WTC11 (cell line): Measurements from ENCODE around the gene PHIP. TPM values are rescaled to one million over a fixed set of nuclear protein-coding genes. Genes with fewer than 3 reads are reported as not detected.

ENCODE experiments used
- ATAC-seq: fragments of 200-7000 bp; cut with Tn5 transposase; 2 replicates; pipeline ENCODE4 v1.10.0; 2021; ENCODE audit warnings: mild to moderate bottlenecking, moderate library complexity
- CTCF ChIA-PET: fragments of 300-600 bp; sonication (Branson Sonifier 250); formaldehyde crosslinking; loops from one replicate; lab custom pipeline; 2021; ENCODE audit warnings: antibody characterized with exemption; lab: Charles Lee
- POLR2A ChIA-PET: fragments of 350-600 bp; sonication (Branson Sonifier 250); formaldehyde crosslinking; loops from one replicate; lab custom pipeline; 2021; ENCODE audit warnings: antibody characterized with exemption; lab: Charles Lee
- DNase-seq: peaks from one replicate; pipeline ENCODE4 v3.0.0; 2021; ENCODE audit warnings: low spot score
- H3K27ac Mint-ChIP-seq: 2 replicates; pipeline ENCODE4 v1.8.0; 2021; ENCODE audit warnings: mixed read lengths
- H3K27me3 Mint-ChIP-seq: 2 replicates; pipeline ENCODE4 v1.8.0; 2021; ENCODE audit warnings: low read depth, mild to moderate bottlenecking, moderate library complexity, mixed read lengths
- H3K36me3 Mint-ChIP-seq: 2 replicates; pipeline ENCODE4 v1.8.0; 2021; ENCODE audit warnings: mixed read lengths
- H3K4me1 Mint-ChIP-seq: 2 replicates; pipeline ENCODE4 v1.8.0; 2022; ENCODE audit warnings: mixed read lengths
- H3K4me3 Mint-ChIP-seq: 2 replicates; pipeline ENCODE4 v1.8.0; 2021; ENCODE audit warnings: mild to moderate bottlenecking, moderate library complexity, mixed read lengths
- H3K9me3 Mint-ChIP-seq: 2 replicates; pipeline ENCODE4 v1.8.0; 2021; ENCODE audit warnings: mixed read lengths
- AR ChIP-seq: fragments of 250-450 bp; sonication (Bioruptor Pico); IDR thresholded peaks from 2 replicates; pipeline ENCODE4 v1.9.0; 2021; ENCODE audit warnings: mild to moderate bottlenecking
- CBFB ChIP-seq: sonication (generic); formaldehyde crosslinking; IDR thresholded peaks from 2 replicates; pipeline ENCODE4 v1.8.1; 2022; ENCODE audit warnings: mild to moderate bottlenecking, low read depth, missing genetic modification reagents
- CREB1 ChIP-seq: sonication (generic); formaldehyde crosslinking; IDR thresholded peaks from 2 replicates; pipeline ENCODE4 v1.8.0; 2023; ENCODE audit warnings: mild to moderate bottlenecking, missing genetic modification reagents
- E2F4 ChIP-seq: sonication (generic); formaldehyde crosslinking; IDR thresholded peaks from 2 replicates; pipeline ENCODE4 v1.8.1; 2022; ENCODE audit warnings: low read depth, mild to moderate bottlenecking, moderate library complexity, missing genetic modification reagents, borderline replicate concordance
- ESRRA ChIP-seq: sonication (generic); formaldehyde crosslinking; IDR thresholded peaks from 2 replicates; pipeline ENCODE4 v1.8.1; 2022; ENCODE audit warnings: mild to moderate bottlenecking, missing genetic modification reagents, borderline replicate concordance
- FOXK1 ChIP-seq: sonication (generic); formaldehyde crosslinking; IDR thresholded peaks from 2 replicates; pipeline ENCODE4 v1.8.0; 2022; ENCODE audit warnings: mild to moderate bottlenecking, moderate library complexity, missing genetic modification reagents
- GTF2I ChIP-seq: fragments of 250-450 bp; sonication (Bioruptor Pico); conservative IDR thresholded peaks from 2 replicates; pipeline ENCODE4 v1.4.0; 2021; ENCODE audit warnings: mild to moderate bottlenecking
- MYBL2 ChIP-seq: sonication (generic); formaldehyde crosslinking; IDR thresholded peaks from 2 replicates; pipeline ENCODE4 v1.8.1; 2023; ENCODE audit warnings: mild to moderate bottlenecking, moderate library complexity, missing genetic modification reagents
- NFE2L1 ChIP-seq: sonication (generic); formaldehyde crosslinking; IDR thresholded peaks from 2 replicates; pipeline ENCODE4 v1.8.1; 2023; ENCODE audit warnings: missing genetic modification reagents
- NR2C2 ChIP-seq: sonication (generic); formaldehyde crosslinking; IDR thresholded peaks from 2 replicates; pipeline ENCODE4 v1.8.0; 2022; ENCODE audit warnings: mild to moderate bottlenecking, missing genetic modification reagents
- OVOL2 ChIP-seq: fragments of 250-450 bp; sonication (Bioruptor Pico); IDR thresholded peaks from 2 replicates; pipeline ENCODE4 v1.9.0; 2021; ENCODE audit warnings: mild to moderate bottlenecking, borderline replicate concordance
- PREB ChIP-seq: sonication (generic); formaldehyde crosslinking; IDR thresholded peaks from 2 replicates; pipeline ENCODE4 v1.8.1; 2022; ENCODE audit warnings: mild to moderate bottlenecking, missing genetic modification reagents, moderate library complexity, borderline replicate concordance
- SMAD4 ChIP-seq: sonication (generic); formaldehyde crosslinking; IDR thresholded peaks from 2 replicates; pipeline ENCODE4 v1.8.0; 2022; ENCODE audit warnings: mild to moderate bottlenecking, missing genetic modification reagents
- TEAD4 ChIP-seq: sonication (generic); formaldehyde crosslinking; IDR thresholded peaks from 2 replicates; pipeline ENCODE4 v1.8.0; 2022; ENCODE audit warnings: mild to moderate bottlenecking, missing genetic modification reagents
- USF2 ChIP-seq: sonication (generic); formaldehyde crosslinking; IDR thresholded peaks from 2 replicates; pipeline ENCODE4 v1.8.1; 2023; ENCODE audit warnings: mild to moderate bottlenecking, missing genetic modification reagents, moderate library complexity
- ZNF121 ChIP-seq: sonication (generic); formaldehyde crosslinking; IDR thresholded peaks from 2 replicates; pipeline ENCODE4 v1.8.0; 2023; ENCODE audit warnings: missing genetic modification reagents
- ZNF138 ChIP-seq: sonication (generic); formaldehyde crosslinking; conservative IDR thresholded peaks from 2 replicates; pipeline ENCODE4 v1.8.1; 2022; ENCODE audit warnings: mild to moderate bottlenecking, moderate library complexity, missing genetic modification reagents
- ZNF219 ChIP-seq: sonication (generic); formaldehyde crosslinking; IDR thresholded peaks from 2 replicates; pipeline ENCODE4 v1.8.0; 2023; ENCODE audit warnings: missing genetic modification reagents, mild to moderate bottlenecking, borderline replicate concordance
- ZNF396 ChIP-seq: fragments of 250-450 bp; sonication (Bioruptor Pico); IDR thresholded peaks from 2 replicates; pipeline ENCODE4 v1.8.0; 2021; ENCODE audit warnings: mild to moderate bottlenecking, moderate library complexity, borderline replicate concordance
- ZNF416 ChIP-seq: fragments of 250-450 bp; sonication (Bioruptor Pico); IDR thresholded peaks from 2 replicates; pipeline ENCODE4 v1.9.0; 2021; ENCODE audit warnings: mild to moderate bottlenecking, inconsistent platforms
- ZNF671 ChIP-seq: fragments of 250-450 bp; sonication (Bioruptor Pico); IDR thresholded peaks from 2 replicates; pipeline ENCODE4 v1.8.0; 2021; ENCODE audit warnings: mild to moderate bottlenecking
- ZSCAN18 ChIP-seq: fragments of 250-450 bp; sonication (Bioruptor Pico); IDR thresholded peaks from 2 replicates; pipeline ENCODE4 v2.1.2; 2022; ENCODE audit warnings: mild to moderate bottlenecking, moderate library complexity
- total RNA-seq: library from RNA; stranded (reverse); gene quantifications from 3 replicates; pipeline ENCODE4 v1.2.3, GENCODE V29; 2021
- TF ChIP-seq, protein P1 (sequence below): sonication (generic); formaldehyde crosslinking; IDR thresholded peaks from 2 replicates; pipeline ENCODE4 v1.8.1; 2023; ENCODE audit warnings: mild to moderate bottlenecking, missing genetic modification reagents
- TF ChIP-seq, protein P2 (sequence below): sonication (generic); formaldehyde crosslinking; IDR thresholded peaks from 2 replicates; pipeline ENCODE4 v1.8.0; 2023; ENCODE audit warnings: missing genetic modification reagents, mild to moderate bottlenecking, borderline replicate concordance

PHIP gene
- total RNA-seq, 1 experiment from 2014 or later, result 45.6 TPM

DNA sequence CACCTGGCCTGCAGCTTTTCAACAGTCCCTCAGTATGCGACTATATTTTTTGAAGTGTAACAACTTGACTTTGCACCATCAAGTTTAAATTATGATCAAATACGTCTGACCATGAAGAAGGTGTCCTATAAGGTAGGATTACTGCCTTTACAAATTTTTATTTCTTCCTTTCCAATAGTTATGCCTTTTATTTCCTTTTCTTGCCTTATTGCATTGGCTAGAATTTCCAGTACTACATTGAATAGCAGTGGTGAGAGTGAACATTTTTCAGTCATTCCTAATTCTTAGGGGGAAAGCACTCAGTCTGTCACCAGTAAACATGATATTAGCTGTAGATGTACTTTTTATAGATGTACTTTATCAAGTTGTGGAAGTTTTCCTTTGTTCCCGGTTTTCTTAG, 129.3 kb downstream of the PHIP start:
- TF ChIP-seq CBFB (CRISPR knock-in tag), result no peak
- TF ChIP-seq FOXK1 (CRISPR knock-in tag), result no peak
- TF ChIP-seq AR (CRISPR knock-in tag), result no peak
- no peak for TF ChIP-seq ZNF121 (CRISPR knock-in tag)
- TF ChIP-seq ZNF138, result no peak
- no peak for TF ChIP-seq NR2C2 (CRISPR knock-in tag)
- TF ChIP-seq ZNF396 (CRISPR knock-in tag), result no peak
- TF ChIP-seq ZNF671 (CRISPR knock-in tag), result no peak
- ATAC-seq, result no peak
- H3K4me3 Mint-ChIP-seq, result no peak overlapping the region
- H3K9me3 Mint-ChIP-seq, result peaks cover 30% of the 10 kb centered on the region
- no peaks in the 10 kb centered on the region for H3K4me1 Mint-ChIP-seq
- CTCF ChIA-PET, result no interaction called here
- no peaks in the 10 kb centered on the region for H3K27me3 Mint-ChIP-seq
- no peak overlapping the region for H3K27ac Mint-ChIP-seq
- POLR2A ChIA-PET, result no interaction called here
- peaks cover 88% of the 10 kb centered on the region for H3K36me3 Mint-ChIP-seq
- no peak for DNase-seq

DNA sequence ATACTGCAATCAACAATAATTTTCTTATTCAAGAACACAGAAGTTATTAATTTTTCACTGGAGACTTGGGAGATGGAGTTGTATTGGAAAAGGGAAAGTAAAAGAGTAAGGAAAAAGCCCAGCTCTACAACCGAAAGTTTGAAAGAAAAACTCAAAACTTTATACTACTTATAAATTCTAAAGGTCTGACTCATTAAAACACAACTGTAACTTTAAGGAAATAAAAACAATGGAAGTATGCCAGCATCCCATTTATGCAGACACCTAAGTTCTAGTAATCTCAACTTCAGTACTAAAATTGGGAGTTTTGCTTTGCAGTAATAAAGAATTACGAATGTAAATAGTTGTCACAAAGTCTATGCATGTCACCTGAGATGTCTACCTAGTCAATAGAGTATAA, 130.1 kb downstream of the PHIP start:
- no peak overlapping the region for H3K4me3 Mint-ChIP-seq
- H3K27ac Mint-ChIP-seq, result no peak overlapping the region
- no peak for DNase-seq
- no peaks in the 10 kb centered on the region for H3K4me1 Mint-ChIP-seq
- H3K27me3 Mint-ChIP-seq, result no peaks in the 10 kb centered on the region
- H3K9me3 Mint-ChIP-seq, result peaks cover 30% of the 10 kb centered on the region
- ChIA-PET CTCF (no interaction called here), POLR2A (no interaction called here)
- H3K36me3 Mint-ChIP-seq, result peaks cover 85% of the 10 kb centered on the region
- no peak for ATAC-seq
- TF ChIP-seq SMAD4 (CRISPR knock-in tag) (no peak), TEAD4 (no peak), PREB (CRISPR knock-in tag) (no peak), E2F4 (CRISPR knock-in tag) (no peak), USF2 (CRISPR knock-in tag) (no peak), ZSCAN18 (CRISPR knock-in tag) (no peak), CREB1 (CRISPR knock-in tag) (no peak), ZNF219 (CRISPR knock-in tag) (no peak), GTF2I (CRISPR knock-in tag) (no peak), OVOL2 (CRISPR knock-in tag) (no peak), NFE2L1 (CRISPR knock-in tag) (no peak), ESRRA (CRISPR knock-in tag) (no peak), ZNF416 (CRISPR knock-in tag) (no peak), MYBL2 (CRISPR knock-in tag) (no peak)
- TF ChIP-seq, protein P1, sequence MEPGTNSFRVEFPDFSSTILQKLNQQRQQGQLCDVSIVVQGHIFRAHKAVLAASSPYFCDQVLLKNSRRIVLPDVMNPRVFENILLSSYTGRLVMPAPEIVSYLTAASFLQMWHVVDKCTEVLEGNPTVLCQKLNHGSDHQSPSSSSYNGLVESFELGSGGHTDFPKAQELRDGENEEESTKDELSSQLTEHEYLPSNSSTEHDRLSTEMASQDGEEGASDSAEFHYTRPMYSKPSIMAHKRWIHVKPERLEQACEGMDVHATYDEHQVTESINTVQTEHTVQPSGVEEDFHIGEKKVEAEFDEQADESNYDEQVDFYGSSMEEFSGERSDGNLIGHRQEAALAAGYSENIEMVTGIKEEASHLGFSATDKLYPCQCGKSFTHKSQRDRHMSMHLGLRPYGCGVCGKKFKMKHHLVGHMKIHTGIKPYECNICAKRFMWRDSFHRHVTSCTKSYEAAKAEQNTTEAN (CRISPR knock-in tag), result no peak
- TF ChIP-seq, protein P2, sequence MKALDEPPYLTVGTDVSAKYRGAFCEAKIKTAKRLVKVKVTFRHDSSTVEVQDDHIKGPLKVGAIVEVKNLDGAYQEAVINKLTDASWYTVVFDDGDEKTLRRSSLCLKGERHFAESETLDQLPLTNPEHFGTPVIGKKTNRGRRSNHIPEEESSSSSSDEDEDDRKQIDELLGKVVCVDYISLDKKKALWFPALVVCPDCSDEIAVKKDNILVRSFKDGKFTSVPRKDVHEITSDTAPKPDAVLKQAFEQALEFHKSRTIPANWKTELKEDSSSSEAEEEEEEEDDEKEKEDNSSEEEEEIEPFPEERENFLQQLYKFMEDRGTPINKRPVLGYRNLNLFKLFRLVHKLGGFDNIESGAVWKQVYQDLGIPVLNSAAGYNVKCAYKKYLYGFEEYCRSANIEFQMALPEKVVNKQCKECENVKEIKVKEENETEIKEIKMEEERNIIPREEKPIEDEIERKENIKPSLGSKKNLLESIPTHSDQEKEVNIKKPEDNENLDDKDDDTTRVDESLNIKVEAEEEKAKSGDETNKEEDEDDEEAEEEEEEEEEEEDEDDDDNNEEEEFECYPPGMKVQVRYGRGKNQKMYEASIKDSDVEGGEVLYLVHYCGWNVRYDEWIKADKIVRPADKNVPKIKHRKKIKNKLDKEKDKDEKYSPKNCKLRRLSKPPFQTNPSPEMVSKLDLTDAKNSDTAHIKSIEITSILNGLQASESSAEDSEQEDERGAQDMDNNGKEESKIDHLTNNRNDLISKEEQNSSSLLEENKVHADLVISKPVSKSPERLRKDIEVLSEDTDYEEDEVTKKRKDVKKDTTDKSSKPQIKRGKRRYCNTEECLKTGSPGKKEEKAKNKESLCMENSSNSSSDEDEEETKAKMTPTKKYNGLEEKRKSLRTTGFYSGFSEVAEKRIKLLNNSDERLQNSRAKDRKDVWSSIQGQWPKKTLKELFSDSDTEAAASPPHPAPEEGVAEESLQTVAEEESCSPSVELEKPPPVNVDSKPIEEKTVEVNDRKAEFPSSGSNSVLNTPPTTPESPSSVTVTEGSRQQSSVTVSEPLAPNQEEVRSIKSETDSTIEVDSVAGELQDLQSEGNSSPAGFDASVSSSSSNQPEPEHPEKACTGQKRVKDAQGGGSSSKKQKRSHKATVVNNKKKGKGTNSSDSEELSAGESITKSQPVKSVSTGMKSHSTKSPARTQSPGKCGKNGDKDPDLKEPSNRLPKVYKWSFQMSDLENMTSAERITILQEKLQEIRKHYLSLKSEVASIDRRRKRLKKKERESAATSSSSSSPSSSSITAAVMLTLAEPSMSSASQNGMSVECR (CRISPR knock-in tag), result no peak
